Ishikawa (cell line): Measurements from ENCODE around the gene SCAP.

Source experiments
- CEBPB ChIP-seq: IDR thresholded peaks from 2 replicates; pipeline ENCODE4 v1.6.1; 2012
- CREB1 ChIP-seq: IDR thresholded peaks from 2 replicates; pipeline ENCODE4 v1.6.1; 2012; ENCODE audit warnings: low read depth
- EGR1 ChIP-seq: IDR thresholded peaks from 2 replicates; pipeline ENCODE4 v1.6.1; 2012
- EP300 ChIP-seq: IDR thresholded peaks from 2 replicates; pipeline ENCODE4 v1.6.1; 2012; ENCODE audit warnings: borderline replicate concordance
- FOXM1 ChIP-seq: IDR thresholded peaks from 2 replicates; pipeline ENCODE4 v1.6.1; 2012; ENCODE audit warnings: low read depth, borderline replicate concordance
- MAX ChIP-seq: IDR thresholded peaks from 2 replicates; pipeline ENCODE4 v1.6.1; 2012
- NFIC ChIP-seq: IDR thresholded peaks from 2 replicates; pipeline ENCODE4 v1.6.1; 2012
- RAD21 ChIP-seq: IDR thresholded peaks from 2 replicates; pipeline ENCODE4 v1.6.1; 2012; ENCODE audit warnings: low read depth
- REST ChIP-seq: IDR thresholded peaks from 2 replicates; pipeline ENCODE4 v1.6.1; 2012; ENCODE audit warnings: low read depth, mild to moderate bottlenecking
- TAF1 ChIP-seq: IDR thresholded peaks from 2 replicates; pipeline ENCODE4 v1.6.1; 2012; ENCODE audit warnings: low read depth, mild to moderate bottlenecking
- TCF12 ChIP-seq: IDR thresholded peaks from 2 replicates; pipeline ENCODE4 v1.6.1; 2012; ENCODE audit warnings: low read depth
- TEAD4 ChIP-seq: IDR thresholded peaks from 2 replicates; pipeline ENCODE4 v1.6.1; 2012
- USF1 ChIP-seq: IDR thresholded peaks from 2 replicates; pipeline ENCODE4 v1.6.1; 2012
- YY1 ChIP-seq: IDR thresholded peaks from 2 replicates; pipeline ENCODE4 v1.6.1; 2012; ENCODE audit warnings: low read depth
- ZBTB7A ChIP-seq: IDR thresholded peaks from 2 replicates; pipeline ENCODE4 v1.6.1; 2012; ENCODE audit warnings: low read depth

Gene SCAP

GRCh38 chr3:47443611-47443995 lies 32.1 kb downstream of the SCAP start:
- no peak for TF ChIP-seq CREB1
- no peak for TF ChIP-seq REST
- TF ChIP-seq NFIC, result no peak
- no peak for TF ChIP-seq USF1
- no peak for TF ChIP-seq TAF1
- no peak for TF ChIP-seq MAX
- no peak for TF ChIP-seq TCF12
- no peak for TF ChIP-seq EGR1
- TF ChIP-seq FOXM1, result no peak
- TF ChIP-seq CEBPB, result no peak
- TF ChIP-seq YY1, result no peak
- TF ChIP-seq TEAD4, result no peak
- no peak for TF ChIP-seq RAD21
- TF ChIP-seq ZBTB7A, result no peak
- TF ChIP-seq EP300, result no peak

GRCh38 chr3:47441796-47442551 lies 33.8 kb downstream of the SCAP start:
- TF ChIP-seq REST (no peak), RAD21 (no peak), TEAD4 (no peak), TAF1 (no peak), USF1 (no peak), TCF12 (no peak), MAX (no peak)

GRCh38 chr3:47440131-47440530 lies 35.6 kb downstream of the SCAP start:
- TF ChIP-seq CREB1 (no peak), RAD21 (peak; percentile 37; the same call in 1 of the 2 replicates)

GRCh38 chr3:47436180-47436579 lies 39.6 kb downstream of the SCAP start:
- TF ChIP-seq MAX (no peak), CREB1 (no peak), TEAD4 (no peak), ZBTB7A (no peak), NFIC (no peak), RAD21 (no peak), CEBPB (no peak), REST (no peak), EP300 (no peak), TAF1 (no peak), USF1 (no peak), FOXM1 (no peak), TCF12 (no peak)
